ENCODE measurements around the gene LDHD.

- TF ChIP-seq POLR2A (IDR thresholded peaks at IDR 0.05; ENCODE audit: low read length) = no peak
- no peak for TF ChIP-seq GATA1 (IDR thresholded peaks at IDR 0.05; ENCODE audit: low read depth, low read length)
These were observed 37.7 kb downstream of the LDHD start for GRCh38 chr16:75078886-75079285.
